AG04450 (cell line): ENCODE data around the gene UNG. TPM values are rescaled to one million over a fixed set of nuclear protein-coding genes. Genes with fewer than 3 reads are reported as not detected.

Source experiments
- CTCF ChIA-PET: fragments of 300-600, 350-600 bp; formaldehyde crosslinking; extraction: SDS; loops from one replicate; lab custom pipeline; 2022; ENCODE audit warnings: antibody characterized with exemption, inconsistent platforms; lab: Charles Lee
- POLR2A ChIA-PET: fragments of 350-600 bp; formaldehyde crosslinking; extraction: SDS; loops from one replicate; lab custom pipeline; 2021; ENCODE audit warnings: antibody characterized with exemption, inconsistent platforms; lab: Yijun Ruan, JAX
- DNase-seq: peaks from one replicate; pipeline ENCODE4 v3.0.0-alpha.2; 2011; ENCODE audit warnings: low read depth, low spot score
- H3K27ac ChIP-seq: one replicate; pipeline ENCODE4 v1.5.1; 2012; ENCODE audit warnings: low read depth, low read length, control low read depth
- H3K27me3 ChIP-seq: one replicate; pipeline ENCODE4 v1.6.0; 2012; ENCODE audit warnings: low read length; ENCODE audit not compliant: control insufficient read depth, insufficient read depth
- H3K4me3 ChIP-seq: 2 replicates; pipeline ENCODE4 v1.5.1; 2011; ENCODE audit warnings: mild to moderate bottlenecking, low read depth, low read length, control low read depth
- H3K9me3 ChIP-seq: 2 replicates; pipeline ENCODE4 v1.5.1; 2012; ENCODE audit warnings: low read length; ENCODE audit not compliant: control insufficient read depth, insufficient read depth
- polyA plus RNA-seq: library from polyadenylated mRNA; depleted of rRNA; stranded (reverse); fragments of >200 nt; gene quantifications from 2 replicates; pipeline ENCODE4 v1.2.3, GENCODE V29; 2011
- TF ChIP-seq, protein P1 (sequence below): IDR thresholded peaks from 2 replicates; pipeline ENCODE4 v1.5.1; 2011; ENCODE audit warnings: low read depth, low read length, control low read depth, inconsistent platforms

UNG gene
- polyA plus RNA-seq, 1 experiment, result 14.7 TPM

- Histone ChIP-seq H3K9me3 (no peaks in the 10 kb centered on the region), H3K27ac (no peak overlapping the region), H3K27me3 (no peaks in the 10 kb centered on the region), H3K4me3 (no peak overlapping the region)
- ChIA-PET CTCF (interaction anchor here (1.8 kb wide), 1 partner anchor 42 kb away, joined by 4 read pairs; no protein-coding TSS in a partner anchor), POLR2A (no interaction called here)
- TF ChIP-seq, protein P1, sequence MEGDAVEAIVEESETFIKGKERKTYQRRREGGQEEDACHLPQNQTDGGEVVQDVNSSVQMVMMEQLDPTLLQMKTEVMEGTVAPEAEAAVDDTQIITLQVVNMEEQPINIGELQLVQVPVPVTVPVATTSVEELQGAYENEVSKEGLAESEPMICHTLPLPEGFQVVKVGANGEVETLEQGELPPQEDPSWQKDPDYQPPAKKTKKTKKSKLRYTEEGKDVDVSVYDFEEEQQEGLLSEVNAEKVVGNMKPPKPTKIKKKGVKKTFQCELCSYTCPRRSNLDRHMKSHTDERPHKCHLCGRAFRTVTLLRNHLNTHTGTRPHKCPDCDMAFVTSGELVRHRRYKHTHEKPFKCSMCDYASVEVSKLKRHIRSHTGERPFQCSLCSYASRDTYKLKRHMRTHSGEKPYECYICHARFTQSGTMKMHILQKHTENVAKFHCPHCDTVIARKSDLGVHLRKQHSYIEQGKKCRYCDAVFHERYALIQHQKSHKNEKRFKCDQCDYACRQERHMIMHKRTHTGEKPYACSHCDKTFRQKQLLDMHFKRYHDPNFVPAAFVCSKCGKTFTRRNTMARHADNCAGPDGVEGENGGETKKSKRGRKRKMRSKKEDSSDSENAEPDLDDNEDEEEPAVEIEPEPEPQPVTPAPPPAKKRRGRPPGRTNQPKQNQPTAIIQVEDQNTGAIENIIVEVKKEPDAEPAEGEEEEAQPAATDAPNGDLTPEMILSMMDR, result no peak
- no peak for DNase-seq
Measured at GRCh38 chr12:109069307-109070271, 27.8 kb upstream of the UNG start.

DNA sequence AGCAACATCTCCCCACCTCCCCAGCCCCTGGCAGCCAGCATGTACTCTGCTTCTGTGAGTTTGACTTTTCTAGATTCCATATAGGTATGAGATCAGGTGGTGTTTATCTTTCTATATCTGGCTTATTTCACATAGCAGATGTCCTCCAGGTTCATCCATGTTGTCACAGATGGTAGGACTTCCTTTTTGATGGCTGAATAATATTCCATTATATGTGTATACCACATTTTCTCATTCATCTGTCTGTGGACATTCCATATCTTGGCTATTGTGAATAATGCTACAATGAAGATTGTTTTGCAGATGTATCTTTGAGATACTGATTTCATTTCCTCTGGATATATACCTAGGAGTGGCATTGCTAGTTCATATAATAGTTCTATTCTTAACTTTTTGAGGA is 22.5 kb upstream of the UNG start:
- ChIA-PET CTCF (no interaction called here), POLR2A (no interaction called here)
- Histone ChIP-seq H3K27me3 (no peaks in the 10 kb centered on the region), H3K9me3 (no peaks in the 10 kb centered on the region), H3K4me3 (no peak overlapping the region), H3K27ac (no peak overlapping the region)
- DNase-seq, result no peak
- TF ChIP-seq, protein P1, result no peak

- TF ChIP-seq, protein P1, result no peak
- no peak overlapping the region for H3K4me3 ChIP-seq
- ChIA-PET CTCF (no interaction called here), POLR2A (no interaction called here)
- no peak overlapping the region for H3K27ac ChIP-seq
- no peaks in the 10 kb centered on the region; the same call in 1 of the 2 replicates for H3K9me3 ChIP-seq
- DNase-seq, result no peak
- no peaks in the 10 kb centered on the region for H3K27me3 ChIP-seq
Measured at GRCh38 chr12:109082751-109083150, 14.6 kb upstream of the UNG start.

GRCh38 chr12:109084425-109084824 is 13.0 kb upstream of the UNG start:
- Histone ChIP-seq H3K9me3 (no peaks in the 10 kb centered on the region; the same call in 1 of the 2 replicates), H3K27ac (no peak overlapping the region), H3K4me3 (no peak overlapping the region), H3K27me3 (no peaks in the 10 kb centered on the region)
- ChIA-PET POLR2A (no interaction called here), CTCF (no interaction called here)
- DNase-seq, result no peak
- TF ChIP-seq, protein P1, result no peak

GRCh38 chr12:109085590-109085989 is 11.8 kb upstream of the UNG start:
- CTCF ChIA-PET, result interaction anchor here (0.6 kb wide), 1 partner anchor 27 kb away, joined by 4 read pairs; no protein-coding TSS in a partner anchor
- Histone ChIP-seq H3K27ac (no peak overlapping the region), H3K27me3 (no peaks in the 10 kb centered on the region), H3K9me3 (no peaks in the 10 kb centered on the region; the same call in 1 of the 2 replicates), H3K4me3 (no peak overlapping the region)
- POLR2A ChIA-PET, result no interaction called here
- TF ChIP-seq, protein P1, result no peak
- no peak for DNase-seq
